ENCODE measurements around the gene SMCR8.
A peak's percentile ranks its signal among the peaks of the same experiment; 100 is the strongest.
"Not testable (repeated sequence)": the region's sequence is repeated elsewhere in the genome, so short reads cannot be mapped to it uniquely, and the experiment has no call there.

The SMCR8 gene, protein sequence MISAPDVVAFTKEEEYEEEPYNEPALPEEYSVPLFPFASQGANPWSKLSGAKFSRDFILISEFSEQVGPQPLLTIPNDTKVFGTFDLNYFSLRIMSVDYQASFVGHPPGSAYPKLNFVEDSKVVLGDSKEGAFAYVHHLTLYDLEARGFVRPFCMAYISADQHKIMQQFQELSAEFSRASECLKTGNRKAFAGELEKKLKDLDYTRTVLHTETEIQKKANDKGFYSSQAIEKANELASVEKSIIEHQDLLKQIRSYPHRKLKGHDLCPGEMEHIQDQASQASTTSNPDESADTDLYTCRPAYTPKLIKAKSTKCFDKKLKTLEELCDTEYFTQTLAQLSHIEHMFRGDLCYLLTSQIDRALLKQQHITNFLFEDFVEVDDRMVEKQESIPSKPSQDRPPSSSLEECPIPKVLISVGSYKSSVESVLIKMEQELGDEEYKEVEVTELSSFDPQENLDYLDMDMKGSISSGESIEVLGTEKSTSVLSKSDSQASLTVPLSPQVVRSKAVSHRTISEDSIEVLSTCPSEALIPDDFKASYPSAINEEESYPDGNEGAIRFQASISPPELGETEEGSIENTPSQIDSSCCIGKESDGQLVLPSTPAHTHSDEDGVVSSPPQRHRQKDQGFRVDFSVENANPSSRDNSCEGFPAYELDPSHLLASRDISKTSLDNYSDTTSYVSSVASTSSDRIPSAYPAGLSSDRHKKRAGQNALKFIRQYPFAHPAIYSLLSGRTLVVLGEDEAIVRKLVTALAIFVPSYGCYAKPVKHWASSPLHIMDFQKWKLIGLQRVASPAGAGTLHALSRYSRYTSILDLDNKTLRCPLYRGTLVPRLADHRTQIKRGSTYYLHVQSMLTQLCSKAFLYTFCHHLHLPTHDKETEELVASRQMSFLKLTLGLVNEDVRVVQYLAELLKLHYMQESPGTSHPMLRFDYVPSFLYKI

DNA sequence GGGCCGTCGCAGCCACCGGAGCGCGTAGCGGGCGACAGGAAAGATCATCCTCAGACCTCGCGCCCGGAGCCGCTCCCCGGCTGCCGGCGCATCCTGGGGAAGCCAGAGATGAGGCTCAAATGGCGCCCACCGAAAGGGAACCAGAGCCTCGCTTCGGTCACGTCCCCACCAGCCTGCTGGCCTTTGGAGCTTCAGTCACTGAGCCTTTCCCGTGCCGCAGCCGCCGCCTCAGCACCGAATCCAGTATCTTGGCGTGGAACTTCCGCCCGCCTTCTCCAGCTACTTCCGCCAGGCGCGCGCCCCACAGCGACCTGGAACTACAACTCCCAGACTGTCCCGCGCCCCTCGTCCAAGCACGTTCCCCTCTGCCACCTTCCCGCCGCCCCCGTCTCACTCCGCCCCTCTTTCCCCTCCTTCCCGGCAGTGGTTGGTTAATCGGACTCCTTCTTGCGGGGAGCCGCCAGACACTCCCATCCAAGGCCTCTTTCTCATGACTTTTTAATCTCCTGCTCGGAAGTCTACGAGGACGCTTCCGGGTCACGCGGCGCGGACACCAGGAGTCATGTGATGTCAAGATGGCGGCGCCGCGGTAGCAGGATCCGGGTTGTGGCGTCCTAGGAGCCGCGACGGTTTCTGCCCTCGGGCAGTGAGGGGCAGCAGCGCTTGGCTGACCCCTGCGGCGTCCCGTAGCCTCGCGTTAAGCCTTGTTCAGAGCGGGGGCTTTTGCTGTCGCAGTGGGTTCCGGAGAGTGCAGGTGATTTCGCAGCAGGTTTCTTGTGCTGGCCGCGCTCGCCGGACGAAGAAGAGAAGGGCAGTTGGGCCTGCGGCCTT, at the start of gene SMCR8, which contains the start of gene TOP3A:
TSS of gene SMCR8 (plus strand) at position 563 of the 831 bp plus-strand sequence. CDS start 497 bp downstream, outside the sequence.
TSS of gene TOP3A (minus strand) at position 264 of the 831 bp plus-strand sequence. CDS start at position 48, 216 bp downstream.
- peak; percentile 96 for DNase-seq (ENCODE audit: low read depth)

DNA sequence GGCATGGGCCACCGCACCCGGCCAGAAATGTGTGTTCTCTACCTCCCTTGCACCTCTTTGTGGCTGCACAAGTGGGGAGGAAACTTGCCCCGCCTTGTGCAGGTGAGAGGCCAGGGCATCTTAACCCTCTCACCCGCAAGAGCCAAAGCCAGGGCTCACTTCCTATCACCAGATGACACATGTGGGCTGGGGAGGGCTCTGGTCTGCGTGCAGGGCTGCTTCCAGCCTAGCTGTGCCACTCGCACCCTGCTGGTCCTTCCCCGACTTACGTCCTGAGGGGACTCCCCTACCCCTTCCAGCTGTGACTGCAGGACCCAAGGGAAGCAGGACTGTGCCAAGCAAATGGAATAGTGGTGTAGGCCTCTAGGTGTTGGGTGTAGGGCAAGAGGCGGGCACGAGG, 47.7 kb upstream of the SMCR8 start:
- DNase-seq (ENCODE audit: low read depth), result no peak

DNA sequence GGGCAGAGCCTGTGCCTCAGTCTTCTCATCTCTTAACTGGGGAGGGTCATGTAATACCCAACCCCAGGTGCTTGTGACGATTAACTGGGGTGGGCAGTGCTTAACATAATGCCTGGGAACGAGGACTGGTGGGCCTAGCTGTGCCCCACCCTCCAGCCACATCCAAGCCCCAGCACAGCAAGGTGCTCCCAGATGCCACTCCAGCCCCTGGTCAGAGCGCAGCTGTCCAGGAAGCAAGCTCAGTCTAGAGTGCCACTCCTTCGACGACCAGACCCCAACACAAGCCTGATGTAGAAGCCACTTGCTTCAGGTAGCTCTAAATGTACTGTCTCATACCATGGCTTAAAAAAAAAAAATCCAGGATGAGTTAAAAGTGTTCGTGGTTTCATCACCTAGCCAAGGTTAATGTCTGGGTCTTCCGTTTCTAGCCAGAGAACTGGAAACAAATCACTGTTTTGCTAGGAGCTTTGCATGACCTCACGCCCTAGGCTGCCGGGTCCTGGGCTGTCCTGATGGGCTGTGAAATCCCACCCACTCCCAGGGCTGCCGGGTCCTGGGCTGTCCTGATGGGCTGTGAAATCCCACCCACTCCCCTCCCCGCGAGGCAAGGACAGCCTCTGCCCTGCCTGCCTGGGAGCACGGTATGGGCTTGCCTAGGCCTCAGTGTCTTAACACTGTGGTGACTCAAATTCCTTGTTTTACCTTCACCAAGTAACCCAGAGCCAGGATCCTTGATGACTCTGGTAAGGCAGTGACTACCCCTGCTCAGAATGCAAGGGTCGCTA, 47.0 kb upstream of the SMCR8 start:
- no peak for DNase-seq (ENCODE audit: low read depth)

- no peak for DNase-seq (ENCODE audit: low read depth)
Measured at GRCh38 chr17:18270046-18270931, 44.8 kb upstream of the SMCR8 start.

- no peak for DNase-seq (ENCODE audit: low read depth)
Measured at GRCh38 chr17:18277076-18277475, 38.0 kb upstream of the SMCR8 start.

- no peak for DNase-seq (ENCODE audit: low read depth)
Measured at GRCh38 chr17:18278867-18279266, 36.2 kb upstream of the SMCR8 start.

DNA sequence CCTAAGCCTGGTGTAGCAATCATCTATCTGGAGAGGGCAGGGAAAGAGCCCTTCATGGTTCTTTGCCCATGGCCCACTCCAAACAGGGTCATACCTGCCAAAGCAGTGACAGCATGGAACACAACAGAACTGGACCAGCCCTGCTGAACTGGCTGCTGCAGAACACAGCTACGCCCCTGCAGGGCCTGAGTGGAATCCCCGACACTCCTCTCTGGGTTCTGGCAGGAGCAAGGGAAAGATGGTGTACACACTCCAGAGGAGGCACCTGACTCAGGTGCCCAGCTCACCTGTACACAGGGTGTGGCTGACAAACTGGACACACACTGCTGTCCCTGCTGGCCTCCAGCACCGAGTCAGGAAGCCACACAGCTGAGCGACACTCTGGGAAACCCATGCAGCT, 34.8 kb upstream of the SMCR8 start:
- no peak for DNase-seq (ENCODE audit: low read depth)

DNA sequence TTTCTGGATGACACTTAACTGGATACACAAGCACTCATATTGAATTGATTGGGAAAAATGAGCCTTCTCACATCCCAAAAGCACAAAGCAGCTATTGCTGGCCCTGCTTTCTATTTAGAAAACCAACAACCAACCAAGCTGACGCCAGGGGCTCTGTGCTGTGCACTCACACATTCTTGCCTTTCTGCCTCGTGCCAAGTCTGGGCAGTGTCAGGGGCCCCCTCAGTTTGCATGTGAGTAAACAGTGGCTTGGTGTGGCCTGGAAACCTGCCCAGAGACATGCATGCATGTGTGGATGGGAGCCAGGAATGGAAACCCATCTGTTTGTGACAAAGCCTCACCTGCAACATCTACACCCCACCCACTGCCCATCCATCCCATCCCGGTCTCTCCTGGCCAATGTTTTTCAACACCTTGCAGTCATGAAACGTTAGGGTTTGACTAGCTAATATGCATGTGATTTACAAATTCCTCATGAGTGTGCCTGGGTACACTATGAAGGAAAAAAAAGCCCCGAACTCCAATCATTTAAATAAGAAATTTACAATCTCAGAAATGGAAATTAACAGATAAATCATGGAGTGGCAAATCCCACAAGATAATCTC, 34.2 kb upstream of the SMCR8 start:
- no peak for DNase-seq (ENCODE audit: low read depth)

DNA sequence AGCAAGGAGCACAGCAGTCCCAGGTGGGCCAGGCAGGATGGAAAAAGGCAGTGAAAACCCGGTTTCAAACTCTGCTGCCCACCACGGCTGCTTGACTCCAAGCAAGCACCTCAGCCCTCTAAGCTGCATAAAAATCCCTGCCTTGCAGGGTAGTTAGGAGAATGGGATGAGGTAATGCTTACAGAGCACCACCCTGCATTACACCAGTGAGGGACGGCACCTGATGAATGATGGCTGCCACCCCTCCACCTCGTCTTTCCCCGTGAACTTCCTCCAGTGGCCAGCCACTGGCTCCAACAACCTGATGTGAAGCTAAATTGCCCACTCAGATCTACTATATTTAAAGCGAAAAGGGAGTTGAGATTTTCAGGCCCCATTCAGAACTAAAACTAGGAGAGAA, 33.3 kb upstream of the SMCR8 start:
- DNase-seq (ENCODE audit: low read depth), result no peak

GRCh38 chr17:18285296-18285695, 29.8 kb upstream of the SMCR8 start:
- DNase-seq (ENCODE audit: low read depth), result no peak

DNA sequence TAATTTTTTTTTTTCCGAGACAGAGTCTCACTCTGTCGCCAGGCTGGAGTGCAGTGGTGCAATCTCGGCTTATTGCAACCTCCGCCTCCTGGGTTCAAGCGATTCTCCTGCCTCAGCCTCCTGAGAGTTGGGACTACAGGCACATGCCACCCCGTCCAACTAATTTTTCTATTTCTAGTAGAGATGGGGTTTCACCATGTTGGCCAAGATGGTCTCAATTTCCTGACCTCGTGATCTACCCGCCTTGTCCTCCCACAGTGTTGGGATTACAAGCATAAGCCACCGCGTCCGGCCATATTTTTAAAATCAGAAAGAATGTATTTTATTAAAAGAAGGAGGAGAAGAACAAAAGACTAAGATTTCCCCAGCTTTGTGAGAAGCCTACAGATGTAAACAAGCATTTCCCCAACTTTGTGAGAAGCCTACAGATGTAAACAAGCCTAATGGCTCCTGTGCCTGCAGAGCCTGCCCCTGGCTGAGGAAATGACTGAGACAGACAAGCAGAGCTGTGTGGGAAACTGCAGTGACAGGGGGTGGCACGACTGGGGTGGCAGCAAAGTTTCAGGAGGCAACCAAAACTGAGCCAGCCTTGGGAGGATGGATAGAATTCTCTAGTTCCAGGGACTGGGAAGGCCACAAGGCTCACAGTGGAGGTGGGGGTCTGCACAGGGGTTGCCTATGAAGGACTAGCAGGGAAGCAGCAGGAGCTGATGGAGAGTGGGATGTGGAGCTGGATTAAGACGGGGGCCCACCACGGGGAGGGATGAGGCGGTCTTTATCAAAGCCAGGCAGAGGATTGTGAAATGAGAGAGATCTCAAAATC, 23.2 kb upstream of the SMCR8 start:
- DNase-seq (ENCODE audit: low read depth), result no peak

- not testable (repeated sequence) for DNase-seq (ENCODE audit: low read depth)
Measured at GRCh38 chr17:18298061-18298460, 17.0 kb upstream of the SMCR8 start.

DNA sequence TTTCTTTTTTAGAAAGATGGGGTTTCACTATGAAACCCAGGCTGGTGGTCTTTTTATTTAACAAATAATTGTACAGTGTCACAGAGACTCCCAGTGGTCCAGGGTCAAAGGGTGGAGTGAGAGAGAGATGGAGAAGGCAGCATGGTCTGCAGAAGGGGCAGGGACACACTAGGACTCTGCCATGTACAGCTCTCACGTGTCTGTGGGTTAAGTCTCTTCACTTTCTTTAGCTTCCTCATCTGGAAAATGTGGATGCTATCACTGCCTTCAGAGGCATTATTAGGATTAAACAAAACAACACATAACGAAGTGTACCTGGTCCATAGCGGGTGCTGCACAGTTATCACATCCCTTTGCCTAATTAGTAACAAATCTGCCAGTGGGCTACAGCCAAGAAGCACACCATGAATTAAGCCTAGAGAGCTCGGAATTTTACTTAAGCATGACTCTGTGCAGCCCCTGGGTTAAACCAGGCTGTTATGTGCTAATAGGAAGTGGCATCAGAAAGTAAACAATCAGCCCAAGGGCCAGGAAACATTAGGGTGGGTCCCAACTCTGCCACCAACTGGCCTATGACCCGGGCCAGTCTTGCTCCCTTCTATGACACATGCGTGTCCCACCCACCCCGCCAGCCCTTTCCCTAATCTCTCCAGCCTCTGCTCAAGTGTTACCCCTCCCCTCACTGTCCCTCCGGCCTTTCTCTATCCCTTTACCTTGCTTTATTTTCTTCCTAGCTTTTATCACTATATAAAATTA, 14.2 kb upstream of the SMCR8 start:
- DNase-seq (ENCODE audit: low read depth), result no peak

GRCh38 chr17:18303206-18303605, 11.9 kb upstream of the SMCR8 start:
- not testable (repeated sequence) for DNase-seq (ENCODE audit: low read depth)

- DNase-seq (ENCODE audit: low read depth), result no peak
Measured at GRCh38 chr17:18309202-18309601, 5.9 kb upstream of the SMCR8 start.

DNA sequence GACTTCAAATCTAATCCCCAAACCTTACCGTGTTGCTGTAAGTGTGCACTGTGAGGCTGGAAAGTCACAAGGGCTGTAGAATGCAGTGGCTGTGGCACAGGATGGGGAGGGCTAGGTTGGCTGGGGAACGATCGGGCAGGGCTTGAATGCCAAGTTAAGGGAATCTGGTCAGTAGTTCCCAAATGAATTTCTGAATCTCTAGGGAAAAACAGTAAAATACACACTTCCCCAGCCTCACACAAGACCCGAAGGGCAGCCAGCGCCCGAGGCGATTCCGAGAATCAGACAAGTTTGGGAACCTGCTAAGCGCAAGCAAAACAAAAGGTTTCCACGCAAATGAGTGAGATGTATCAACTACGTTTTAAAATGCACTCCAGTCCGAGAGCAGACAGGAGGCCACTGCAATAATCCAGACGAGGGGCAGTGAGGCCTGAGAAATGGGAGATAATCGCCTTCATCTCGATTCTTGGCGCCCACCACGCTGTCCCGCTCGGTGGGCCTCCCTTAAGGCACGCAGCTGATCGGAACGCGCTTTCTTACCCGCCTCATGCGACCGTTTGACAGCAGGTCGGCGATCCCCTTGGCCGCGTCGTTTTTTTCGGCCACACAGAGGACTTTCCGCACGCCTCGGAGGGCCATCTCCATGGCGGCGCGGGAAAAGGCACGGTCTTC, 898 bp upstream of the SMCR8 start:
- no peak for DNase-seq (ENCODE audit: low read depth)

GRCh38 chr17:18315562-18315922, 449 bp downstream of the SMCR8 start:
- DNase-seq (ENCODE audit: low read depth), result no peak
